Measurements from ENCODE around the gene GSTK1. TPM values are rescaled to one million over a fixed set of nuclear protein-coding genes. Genes with fewer than 3 reads are reported as not detected.

Gene GSTK1
- total and polyA plus RNA-seq, 2 experiments from 2014 or later = 119 to 153 TPM

DNA sequence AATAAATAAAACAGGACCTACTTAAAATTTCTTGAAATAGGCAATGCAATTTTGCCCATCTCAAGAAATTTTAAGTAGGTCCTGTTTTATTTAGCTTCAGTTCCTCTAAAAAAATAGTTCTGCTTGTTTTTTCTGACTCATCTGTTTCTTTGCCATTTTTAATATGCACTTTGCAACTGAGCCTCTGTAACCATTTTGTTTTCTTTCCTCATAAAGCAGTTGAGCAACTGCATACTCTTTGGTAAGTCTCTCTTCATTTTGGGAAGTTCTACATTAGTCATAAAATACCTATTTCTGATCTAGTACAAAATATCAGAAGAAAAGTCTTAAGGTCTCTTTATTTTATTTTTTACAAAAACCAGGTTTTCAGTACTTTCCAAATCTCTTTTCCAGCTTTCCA, 23.4 kb upstream of the GSTK1 start:
- no peaks in the 10 kb centered on the region for H4K20me1 ChIP-seq (ENCODE audit: insufficient read depth)
- H3K4me3 ChIP-seq = peak overlapping the region; percentile 56
- peak; percentile 76 for DNase-seq
- H3K9me3 ChIP-seq (ENCODE audit: low read depth) = no peaks in the 10 kb centered on the region
- peak overlapping the region; percentile 40 for H3K9ac ChIP-seq
- no peaks in the 10 kb centered on the region for H3K36me3 ChIP-seq (ENCODE audit: low read depth)
- TF ChIP-seq EZH2 (IDR thresholded peaks at IDR 0.05; ENCODE audit: insufficient read depth, poor library complexity, severe bottlenecking) (no peak), EZH2phosphoT487 (IDR thresholded peaks at IDR 0.05; ENCODE audit: insufficient read depth, low read depth) (no peak)
- H3F3A ChIP-seq (ENCODE audit: insufficient read depth) = peaks cover 22% of the 10 kb centered on the region
- H3K4me1 ChIP-seq (ENCODE audit: insufficient read depth) = peaks cover 20% of the 10 kb centered on the region; the same call in 1 of the 2 replicates
- peak overlapping the region; percentile 68 for H2AFZ ChIP-seq
- H3K9me2 ChIP-seq (ENCODE audit: insufficient read depth) = no peaks in the 10 kb centered on the region
- in situ Hi-C loops (cut with MboI) = no loop called here
- peak overlapping the region; percentile 79 for H3K27ac ChIP-seq
- no peaks in the 10 kb centered on the region for H3K27me3 ChIP-seq (replicated peaks; ENCODE audit: insufficient read depth)
- no peaks in the 10 kb centered on the region for H3K79me2 ChIP-seq (ENCODE audit: insufficient read depth)
- peak overlapping the region; percentile 86 for H3K4me2 ChIP-seq (ENCODE audit: unreplicated experiment)

- H3K27ac ChIP-seq = peak overlapping the region; percentile 79
- H3F3A ChIP-seq (ENCODE audit: insufficient read depth) = peaks cover 26% of the 10 kb centered on the region
- H3K9me2 ChIP-seq (ENCODE audit: insufficient read depth) = no peaks in the 10 kb centered on the region
- peaks cover 26% of the 10 kb centered on the region; the same call in 1 of the 2 replicates for H3K4me1 ChIP-seq (ENCODE audit: insufficient read depth)
- TF ChIP-seq EZH2phosphoT487 (IDR thresholded peaks at IDR 0.05; ENCODE audit: insufficient read depth, low read depth) (no peak), EZH2 (IDR thresholded peaks at IDR 0.05; ENCODE audit: insufficient read depth, poor library complexity, severe bottlenecking) (no peak)
- H3K27me3 ChIP-seq (replicated peaks; ENCODE audit: insufficient read depth) = no peaks in the 10 kb centered on the region
- no peaks in the 10 kb centered on the region for H4K20me1 ChIP-seq (ENCODE audit: insufficient read depth)
- peak; percentile 86 for DNase-seq
- peak overlapping the region; percentile 40 for H3K9ac ChIP-seq
- H3K36me3 ChIP-seq (ENCODE audit: low read depth) = no peaks in the 10 kb centered on the region
- WGBS, 2 experiments (ENCODE audit: low coverage in 1 of 2, low lambda C conversion rate in 2 of 2, missing lambda C conversion rate in 2 of 2) = 6% methylated on average over 9 of the region's 9 CpGs
- no peaks in the 10 kb centered on the region for H3K79me2 ChIP-seq (ENCODE audit: insufficient read depth)
- H3K4me3 ChIP-seq = peak overlapping the region; percentile 56
- no peaks in the 10 kb centered on the region for H3K9me3 ChIP-seq (ENCODE audit: low read depth)
- in situ Hi-C loops (cut with MboI) = no loop called here
- peak overlapping the region; percentile 86 for H3K4me2 ChIP-seq (ENCODE audit: unreplicated experiment)
- H2AFZ ChIP-seq = peak overlapping the region; percentile 68
These were observed 22.7 kb upstream of the GSTK1 start for GRCh38 chr7:143240291-143241168.

DNA sequence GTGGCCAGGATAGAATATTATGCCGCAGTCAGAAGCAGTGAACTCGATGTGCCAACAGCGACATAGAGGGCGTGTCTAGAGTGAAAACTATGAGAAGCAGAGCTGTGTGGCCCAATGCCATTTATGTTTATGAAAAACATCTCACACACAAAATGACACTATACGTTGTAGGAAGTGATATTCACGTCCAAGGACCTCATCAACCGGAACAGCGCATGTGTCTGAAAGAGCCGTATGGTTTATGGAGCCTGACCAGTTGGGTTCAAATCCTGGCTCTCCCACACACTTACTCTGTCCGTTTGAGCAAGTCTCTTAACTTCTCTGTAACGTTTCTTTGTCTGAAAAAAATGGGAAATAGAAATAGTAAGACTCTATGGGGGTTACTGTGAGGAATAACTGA, 20.9 kb upstream of the GSTK1 start:
- no peaks in the 10 kb centered on the region for H3K79me2 ChIP-seq (ENCODE audit: insufficient read depth)
- H3K27ac ChIP-seq = no peak overlapping the region
- no peaks in the 10 kb centered on the region for H3K27me3 ChIP-seq (replicated peaks; ENCODE audit: insufficient read depth)
- in situ Hi-C loops (cut with MboI) = no loop called here
- no peaks in the 10 kb centered on the region for H3K36me3 ChIP-seq (ENCODE audit: low read depth)
- peaks cover 26% of the 10 kb centered on the region; the same call in 1 of the 2 replicates for H3K4me1 ChIP-seq (ENCODE audit: insufficient read depth)
- WGBS, 2 experiments (ENCODE audit: low coverage in 1 of 2, low lambda C conversion rate in 2 of 2, missing lambda C conversion rate in 2 of 2) = 75% methylated on average over 11 of the region's 11 CpGs
- no peak overlapping the region for H2AFZ ChIP-seq
- H4K20me1 ChIP-seq (ENCODE audit: insufficient read depth) = no peaks in the 10 kb centered on the region
- H3K9me3 ChIP-seq (ENCODE audit: low read depth) = no peaks in the 10 kb centered on the region
- no peak for TF ChIP-seq EZH2phosphoT487 (IDR thresholded peaks at IDR 0.05; ENCODE audit: insufficient read depth, low read depth)
- no peak for TF ChIP-seq EZH2 (IDR thresholded peaks at IDR 0.05; ENCODE audit: insufficient read depth, poor library complexity, severe bottlenecking)
- no peak overlapping the region for H3K4me2 ChIP-seq (ENCODE audit: unreplicated experiment)
- H3K9ac ChIP-seq = no peak overlapping the region
- no peaks in the 10 kb centered on the region for H3K9me2 ChIP-seq (ENCODE audit: insufficient read depth)
- no peak overlapping the region for H3K4me3 ChIP-seq
- H3F3A ChIP-seq (ENCODE audit: insufficient read depth) = peaks cover 26% of the 10 kb centered on the region
- no peak for DNase-seq

DNA sequence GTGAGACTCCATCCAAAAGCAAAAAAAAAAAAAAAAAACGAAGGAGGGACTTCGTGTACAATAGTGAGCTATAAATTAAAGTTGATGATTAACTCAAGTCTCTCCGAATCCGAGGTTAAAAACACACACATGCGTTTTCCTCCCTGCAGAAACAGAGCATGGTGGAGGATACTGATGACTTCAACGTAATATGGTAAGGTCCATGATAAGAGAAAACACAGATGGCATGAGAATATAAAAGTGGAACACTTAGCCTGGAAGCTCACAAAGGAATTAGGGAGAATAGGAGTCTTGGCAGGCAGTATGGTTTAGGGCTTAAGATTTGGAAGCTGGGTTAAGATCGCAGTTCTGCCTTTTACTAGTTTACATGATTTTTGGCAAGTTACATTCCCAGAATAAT, 20.1 kb upstream of the GSTK1 start:
- in situ Hi-C loops (cut with MboI) = no loop called here
- Histone ChIP-seq H3F3A (ENCODE audit: insufficient read depth) (peaks cover 26% of the 10 kb centered on the region), H3K27ac (no peak overlapping the region), H2AFZ (no peak overlapping the region), H3K9ac (no peak overlapping the region), H4K20me1 (ENCODE audit: insufficient read depth) (no peaks in the 10 kb centered on the region), H3K27me3 (replicated peaks; ENCODE audit: insufficient read depth) (no peaks in the 10 kb centered on the region), H3K9me3 (ENCODE audit: low read depth) (no peaks in the 10 kb centered on the region), H3K4me2 (ENCODE audit: unreplicated experiment) (no peak overlapping the region), H3K4me1 (ENCODE audit: insufficient read depth) (peaks cover 26% of the 10 kb centered on the region; the same call in 1 of the 2 replicates), H3K36me3 (ENCODE audit: low read depth) (no peaks in the 10 kb centered on the region), H3K9me2 (ENCODE audit: insufficient read depth) (no peaks in the 10 kb centered on the region), H3K4me3 (no peak overlapping the region), H3K79me2 (ENCODE audit: insufficient read depth) (no peaks in the 10 kb centered on the region)
- WGBS, 2 experiments (ENCODE audit: low coverage in 1 of 2, low lambda C conversion rate in 2 of 2, missing lambda C conversion rate in 2 of 2) = 69 to 73% methylated on average over 7 of the region's 7 CpGs
- TF ChIP-seq EZH2phosphoT487 (IDR thresholded peaks at IDR 0.05; ENCODE audit: insufficient read depth, low read depth) = no peak
- TF ChIP-seq EZH2 (IDR thresholded peaks at IDR 0.05; ENCODE audit: insufficient read depth, poor library complexity, severe bottlenecking) = no peak
- DNase-seq = no peak
